ENCODE measurements around the gene KPNA2.

The KPNA2 gene

DNA sequence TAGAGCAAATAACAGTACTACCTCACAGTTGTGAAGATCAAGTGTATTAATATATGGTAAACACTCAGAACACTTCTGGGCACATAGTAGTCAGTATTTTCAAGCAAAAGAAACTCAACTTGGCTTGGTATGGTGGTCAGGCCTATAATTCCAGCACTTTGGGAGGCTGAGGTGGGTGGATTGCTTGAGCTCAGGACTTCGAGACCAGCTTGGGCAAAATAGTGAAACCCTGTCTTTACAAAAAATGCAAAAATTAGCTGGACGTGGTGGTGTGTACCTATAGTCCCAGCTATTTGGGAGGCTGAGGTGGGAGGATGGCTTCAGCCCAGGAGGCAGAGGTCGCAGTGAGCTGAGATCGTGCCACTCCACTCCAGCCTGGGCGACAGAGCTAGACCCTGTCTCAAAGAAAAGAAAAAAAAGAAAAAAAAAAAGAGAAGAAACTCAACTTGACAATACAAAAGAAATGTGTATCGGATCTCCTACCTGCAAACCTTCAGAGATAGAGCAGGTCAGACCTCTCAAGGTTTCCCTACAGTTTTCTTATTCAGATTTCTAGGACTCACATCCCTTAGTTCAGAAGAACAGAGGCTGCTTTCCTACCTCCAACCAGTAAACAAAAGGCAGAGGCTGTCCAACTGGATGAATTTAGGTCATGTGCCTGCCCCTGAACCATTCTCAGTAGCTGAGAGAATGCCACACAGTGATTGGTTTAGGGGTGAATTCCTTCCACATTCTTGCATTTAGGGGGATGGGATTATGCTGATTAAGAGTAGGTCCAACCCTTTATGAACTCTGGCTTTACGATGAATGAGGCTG lies 1.7 kb upstream of the KPNA2 start:
- Histone ChIP-seq H3K36me3 (ENCODE audit: control insufficient read depth in 1 of 2, insufficient read depth in 2 of 2, low read length in 2 of 2) (peaks cover 12 to 15% of the 10 kb centered on the region in 2 experiments), H2BK120ac (ENCODE audit: insufficient read depth, low read length, poor library complexity) (no peak overlapping the region), H2BK5ac (ENCODE audit: low read depth, low read length, poor library complexity) (peak overlapping the region; percentile 42), H3K27ac (ENCODE audit: low read depth, low read length) (peak overlapping the region; percentile 1), H4K12ac (ENCODE audit: low read depth, low read length) (peak overlapping the region; percentile 39), H3K79me2 (ENCODE audit: control insufficient read depth, insufficient read depth, low read length, poor library complexity) (peaks cover 12% of the 10 kb centered on the region), H3K4me1 (ENCODE audit: control insufficient read depth in 1 of 2, insufficient read depth in 2 of 2, low read length in 2 of 2) (no peaks in the 10 kb centered on the region), H3K14ac (ENCODE audit: low read length) (peak overlapping the region; percentile 31), H4K91ac (ENCODE audit: low read depth, low read length) (peak overlapping the region; percentile 42), H3K9ac (ENCODE audit: low read length) (no peak overlapping the region), H4K8ac (ENCODE audit: low read depth, low read length) (peak overlapping the region; percentile 54), H3K18ac (ENCODE audit: low read length) (no peak overlapping the region), H3K79me1 (ENCODE audit: low read length) (peaks cover 6% of the 10 kb centered on the region), H3K27me3 (ENCODE audit: insufficient read depth, low read length) (no peaks in the 10 kb centered on the region), H2AK5ac (ENCODE audit: low read length) (no peak overlapping the region), H2AFZ (ENCODE audit: insufficient read depth, low read length, poor library complexity) (no peak overlapping the region), H2BK12ac (ENCODE audit: low read length) (no peak overlapping the region), H3K4ac (ENCODE audit: low read depth, low read length) (no peak overlapping the region), H3K23ac (ENCODE audit: low read length) (no peak overlapping the region), H3K4me2 (ENCODE audit: low read length) (peak overlapping the region; percentile 13), H3K4me3 (ENCODE audit: low read depth, low read length) (no peak overlapping the region), H3K9me3 (ENCODE audit: insufficient read depth, low read depth, low read length) (no peaks in the 10 kb centered on the region)
- no CpG with 5 or more reads among the region's 7 CpGs for whole genome bisulfite sequencing (ENCODE audit: extremely low coverage, insufficient coverage, insufficient read length)
- DNase-seq = no peak

DNA sequence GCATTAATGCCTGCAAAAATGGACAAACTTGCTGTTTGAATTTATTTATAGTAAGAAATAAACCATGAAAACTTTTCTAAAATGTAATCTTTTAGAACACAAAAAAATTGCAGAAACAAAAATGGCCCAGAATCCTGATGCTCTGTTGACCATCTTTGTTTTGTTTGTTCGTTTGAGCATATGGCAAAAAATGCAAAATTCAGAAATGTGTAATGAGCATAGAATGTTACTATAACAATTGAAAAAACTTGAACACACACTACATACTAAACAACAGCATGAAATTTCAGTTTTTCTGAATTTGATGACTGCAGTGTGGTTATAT lies 1.1 kb upstream of the KPNA2 start:
- Histone ChIP-seq H3K79me1 (ENCODE audit: low read length) (peaks cover 6% of the 10 kb centered on the region), H4K8ac (ENCODE audit: low read depth, low read length) (no peak overlapping the region), H3K36me3 (ENCODE audit: control insufficient read depth in 1 of 2, insufficient read depth in 2 of 2, low read length in 2 of 2) (peaks cover 18 to 21% of the 10 kb centered on the region in 2 experiments), H2AFZ (ENCODE audit: insufficient read depth, low read length, poor library complexity) (no peak overlapping the region), H3K4me2 (ENCODE audit: low read length) (peak overlapping the region; percentile 13), H3K14ac (ENCODE audit: low read length) (no peak overlapping the region), H3K9me3 (ENCODE audit: insufficient read depth, low read depth, low read length) (no peaks in the 10 kb centered on the region), H3K4ac (ENCODE audit: low read depth, low read length) (no peak overlapping the region), H2BK5ac (ENCODE audit: low read depth, low read length, poor library complexity) (no peak overlapping the region), H3K4me3 (ENCODE audit: low read depth, low read length) (no peak overlapping the region), H3K27me3 (ENCODE audit: insufficient read depth, low read length) (no peaks in the 10 kb centered on the region), H2AK5ac (ENCODE audit: low read length) (no peak overlapping the region), H3K4me1 (ENCODE audit: control insufficient read depth in 1 of 2, insufficient read depth in 2 of 2, low read length in 2 of 2) (no peaks in the 10 kb centered on the region), H3K9ac (ENCODE audit: low read length) (no peak overlapping the region), H3K18ac (ENCODE audit: low read length) (no peak overlapping the region), H2BK12ac (ENCODE audit: low read length) (no peak overlapping the region), H3K23ac (ENCODE audit: low read length) (no peak overlapping the region), H2BK120ac (ENCODE audit: insufficient read depth, low read length, poor library complexity) (no peak overlapping the region), H4K91ac (ENCODE audit: low read depth, low read length) (no peak overlapping the region), H4K12ac (ENCODE audit: low read depth, low read length) (no peak overlapping the region), H3K27ac (ENCODE audit: low read depth, low read length) (no peak overlapping the region), H3K79me2 (ENCODE audit: control insufficient read depth, insufficient read depth, low read length, poor library complexity) (peaks cover 13% of the 10 kb centered on the region)
- no peak for DNase-seq
- WGBS (ENCODE audit: extremely low coverage, insufficient coverage, insufficient read length) = no CpG with 5 or more reads among the region's 1 CpG

DNA sequence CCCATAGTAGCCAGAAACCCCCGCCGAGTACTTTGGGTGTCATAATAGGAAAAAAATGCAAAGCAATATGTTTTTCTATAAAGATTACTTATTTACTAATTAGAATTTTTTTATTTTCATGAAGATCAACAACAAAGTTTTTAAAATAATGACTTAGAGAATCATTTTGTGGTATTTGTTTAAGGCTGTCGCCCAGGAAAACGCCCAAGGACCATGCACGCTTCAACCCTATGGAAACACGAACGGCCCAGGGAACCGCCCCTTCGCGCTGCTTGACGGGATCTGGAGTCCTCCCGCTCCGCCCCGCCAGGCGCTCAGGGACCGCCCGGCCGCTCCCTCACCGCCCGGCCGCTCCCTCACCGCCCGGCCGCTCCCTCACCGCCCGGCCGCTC lies 408 bp upstream of the KPNA2 start:
- peaks cover 25 to 26% of the 10 kb centered on the region in 2 experiments for H3K36me3 ChIP-seq (ENCODE audit: control insufficient read depth in 1 of 2, insufficient read depth in 2 of 2, low read length in 2 of 2)
- H2BK12ac ChIP-seq (ENCODE audit: low read length) = no peak overlapping the region
- no peak overlapping the region for H2BK5ac ChIP-seq (ENCODE audit: low read depth, low read length, poor library complexity)
- H2AFZ ChIP-seq (ENCODE audit: insufficient read depth, low read length, poor library complexity) = no peak overlapping the region
- H4K12ac ChIP-seq (ENCODE audit: low read depth, low read length) = no peak overlapping the region
- H3K27me3 ChIP-seq (ENCODE audit: insufficient read depth, low read length) = no peaks in the 10 kb centered on the region
- no peak overlapping the region for H2AK5ac ChIP-seq (ENCODE audit: low read length)
- H3K14ac ChIP-seq (ENCODE audit: low read length) = no peak overlapping the region
- H3K23ac ChIP-seq (ENCODE audit: low read length) = no peak overlapping the region
- no CpG with 5 or more reads among the region's 27 CpGs for WGBS (ENCODE audit: extremely low coverage, insufficient coverage, insufficient read length)
- H2BK120ac ChIP-seq (ENCODE audit: insufficient read depth, low read length, poor library complexity) = no peak overlapping the region
- H3K4ac ChIP-seq (ENCODE audit: low read depth, low read length) = no peak overlapping the region
- H3K4me1 ChIP-seq (ENCODE audit: control insufficient read depth in 1 of 2, insufficient read depth in 2 of 2, low read length in 2 of 2) = no peaks in the 10 kb centered on the region
- H4K91ac ChIP-seq (ENCODE audit: low read depth, low read length) = no peak overlapping the region
- no peak overlapping the region for H3K9ac ChIP-seq (ENCODE audit: low read length)
- H3K18ac ChIP-seq (ENCODE audit: low read length) = no peak overlapping the region
- no peak overlapping the region for H3K4me2 ChIP-seq (ENCODE audit: low read length)
- H3K79me2 ChIP-seq (ENCODE audit: control insufficient read depth, insufficient read depth, low read length, poor library complexity) = peaks cover 13% of the 10 kb centered on the region
- H3K9me3 ChIP-seq (ENCODE audit: insufficient read depth, low read depth, low read length) = no peaks in the 10 kb centered on the region
- H3K4me3 ChIP-seq (ENCODE audit: low read depth, low read length) = no peak overlapping the region
- H4K8ac ChIP-seq (ENCODE audit: low read depth, low read length) = no peak overlapping the region
- no peak for DNase-seq
- peaks cover 6% of the 10 kb centered on the region for H3K79me1 ChIP-seq (ENCODE audit: low read length)
- no peak overlapping the region for H3K27ac ChIP-seq (ENCODE audit: low read depth, low read length)

DNA sequence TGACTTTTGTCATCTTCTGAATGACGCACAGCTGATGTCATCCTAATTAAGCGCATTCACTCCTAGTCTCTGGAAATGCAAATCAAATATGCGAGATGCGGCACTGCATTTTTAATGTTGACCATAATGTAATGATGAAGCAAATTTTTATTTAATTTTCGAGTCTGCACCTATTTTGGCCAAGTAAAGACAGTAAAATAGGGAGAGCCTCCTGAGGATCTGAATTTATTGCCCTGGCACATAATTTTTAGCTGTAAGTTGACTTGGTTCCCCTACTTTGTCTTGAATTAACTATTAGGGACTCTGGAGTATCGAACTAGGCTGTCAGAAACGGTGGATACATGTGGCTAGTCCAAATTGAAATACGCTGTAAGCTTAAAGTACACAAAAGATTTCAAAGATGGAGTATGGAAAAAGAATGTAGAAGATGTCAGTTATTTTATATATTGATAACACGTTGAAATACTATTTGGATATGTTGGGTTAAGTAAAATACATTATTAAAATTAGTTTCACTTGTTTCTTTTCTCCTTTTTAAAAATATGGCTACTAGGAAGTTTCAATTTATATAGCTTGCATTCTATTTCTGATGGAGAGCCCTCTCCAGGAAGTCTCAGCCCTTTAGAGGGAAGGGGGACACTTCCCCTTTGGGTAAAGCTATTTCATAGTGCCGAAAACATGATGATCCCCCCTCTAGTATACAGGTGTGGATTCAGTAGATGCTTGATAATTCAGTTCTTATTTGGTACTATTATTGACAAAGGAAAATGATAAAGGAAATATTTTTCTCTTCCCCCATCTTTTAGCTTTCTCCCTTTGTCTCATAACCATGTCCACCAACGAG lies 991 bp downstream of the KPNA2 start:
- H3K4me3 ChIP-seq (ENCODE audit: low read depth, low read length) = peak overlapping the region; percentile 96
- peaks cover 6% of the 10 kb centered on the region for H3K79me1 ChIP-seq (ENCODE audit: low read length)
- no peak overlapping the region for H4K12ac ChIP-seq (ENCODE audit: low read depth, low read length)
- peaks cover 34 to 39% of the 10 kb centered on the region in 2 experiments for H3K36me3 ChIP-seq (ENCODE audit: control insufficient read depth in 1 of 2, insufficient read depth in 2 of 2, low read length in 2 of 2)
- H2AFZ ChIP-seq (ENCODE audit: insufficient read depth, low read length, poor library complexity) = peak overlapping the region; percentile 90
- peak overlapping the region; percentile 82 for H3K14ac ChIP-seq (ENCODE audit: low read length)
- no CpG with 5 or more reads among the region's 11 CpGs for WGBS (ENCODE audit: extremely low coverage, insufficient coverage, insufficient read length)
- H2AK5ac ChIP-seq (ENCODE audit: low read length) = no peak overlapping the region
- peak overlapping the region; percentile 76 for H3K27ac ChIP-seq (ENCODE audit: low read depth, low read length)
- H3K4ac ChIP-seq (ENCODE audit: low read depth, low read length) = peak overlapping the region; percentile 99
- no peak overlapping the region for H2BK12ac ChIP-seq (ENCODE audit: low read length)
- H3K4me1 ChIP-seq (ENCODE audit: control insufficient read depth in 1 of 2, insufficient read depth in 2 of 2, low read length in 2 of 2) = no peaks in the 10 kb centered on the region
- no peak overlapping the region for H3K18ac ChIP-seq (ENCODE audit: low read length)
- H3K9me3 ChIP-seq (ENCODE audit: insufficient read depth, low read depth, low read length) = no peaks in the 10 kb centered on the region
- H4K8ac ChIP-seq (ENCODE audit: low read depth, low read length) = peak overlapping the region; percentile 88
- peak overlapping the region; percentile 95 for H3K9ac ChIP-seq (ENCODE audit: low read length)
- H3K27me3 ChIP-seq (ENCODE audit: insufficient read depth, low read length) = no peaks in the 10 kb centered on the region
- H2BK5ac ChIP-seq (ENCODE audit: low read depth, low read length, poor library complexity) = no peak overlapping the region
- peaks cover 13% of the 10 kb centered on the region for H3K79me2 ChIP-seq (ENCODE audit: control insufficient read depth, insufficient read depth, low read length, poor library complexity)
- no peak overlapping the region for H3K23ac ChIP-seq (ENCODE audit: low read length)
- no peak for DNase-seq
- H2BK120ac ChIP-seq (ENCODE audit: insufficient read depth, low read length, poor library complexity) = no peak overlapping the region
- H3K4me2 ChIP-seq (ENCODE audit: low read length) = peak overlapping the region; percentile 77
- H4K91ac ChIP-seq (ENCODE audit: low read depth, low read length) = no peak overlapping the region

All from trophoblast cell (in vitro differentiated cells and primary cell).